Measurements from ENCODE around the gene TOGARAM2.

Gene TOGARAM2

GRCh38 chr2:29014811-29015421, 33.8 kb downstream of the TOGARAM2 start:
- H3K27ac ChIP-seq = no peak overlapping the region
- DNase-seq (ENCODE audit: low read depth, low spot score) = no peak

GRCh38 chr2:29015701-29016470, 34.8 kb downstream of the TOGARAM2 start:
- no peak overlapping the region for H3K27ac ChIP-seq
- no peak for DNase-seq (ENCODE audit: low read depth, low spot score)

- no peak for DNase-seq (ENCODE audit: low read depth, low spot score)
- no peak overlapping the region for H3K27ac ChIP-seq
These were observed 35.4 kb downstream of the TOGARAM2 start for GRCh38 chr2:29016504-29016903.

- no peak for DNase-seq (ENCODE audit: low read depth, low spot score)
- H3K27ac ChIP-seq = no peak overlapping the region
These were observed 36.8 kb downstream of the TOGARAM2 start for GRCh38 chr2:29017716-29018435.

GRCh38 chr2:29021886-29022285, 40.8 kb downstream of the TOGARAM2 start:
- H3K27ac ChIP-seq = no peak overlapping the region
- no peak for DNase-seq (ENCODE audit: low read depth, low spot score)

- no peak for DNase-seq (ENCODE audit: low read depth, low spot score)
- H3K27ac ChIP-seq = no peak overlapping the region
These were observed 41.6 kb downstream of the TOGARAM2 start for GRCh38 chr2:29022679-29023078.

- DNase-seq (ENCODE audit: low read depth, low spot score) = no peak
- no peak overlapping the region for H3K27ac ChIP-seq
These were observed 42.1 kb downstream of the TOGARAM2 start for GRCh38 chr2:29023188-29023587.

GRCh38 chr2:29024882-29025430, 43.9 kb downstream of the TOGARAM2 start:
- DNase-seq (ENCODE audit: low read depth, low spot score) = no peak
- no peak overlapping the region for H3K27ac ChIP-seq

GRCh38 chr2:29025711-29026110, 44.6 kb downstream of the TOGARAM2 start:
- no peak overlapping the region for H3K27ac ChIP-seq
- no peak for DNase-seq (ENCODE audit: low read depth, low spot score)

GRCh38 chr2:29031046-29031445, 49.9 kb downstream of the TOGARAM2 start:
- no peak overlapping the region for H3K27ac ChIP-seq
- no peak for DNase-seq (ENCODE audit: low read depth, low spot score)

GRCh38 chr2:29032189-29032588, 51.1 kb downstream of the TOGARAM2 start:
- DNase-seq (ENCODE audit: low read depth, low spot score) = no peak
- no peak overlapping the region for H3K27ac ChIP-seq

GRCh38 chr2:29033172-29033571, 52.1 kb downstream of the TOGARAM2 start:
- H3K27ac ChIP-seq = peak overlapping the region; percentile 9
- no peak for DNase-seq (ENCODE audit: low read depth, low spot score)

GRCh38 chr2:29033656-29034055, 52.6 kb downstream of the TOGARAM2 start:
- DNase-seq (ENCODE audit: low read depth, low spot score) = no peak
- H3K27ac ChIP-seq = no peak overlapping the region

- no peak overlapping the region for H3K27ac ChIP-seq
- DNase-seq (ENCODE audit: low read depth, low spot score) = no peak
These were observed 54.1 kb downstream of the TOGARAM2 start for GRCh38 chr2:29035016-29035745.

- DNase-seq (ENCODE audit: low read depth, low spot score) = no peak
- no peak overlapping the region for H3K27ac ChIP-seq
These were observed 58.8 kb downstream of the TOGARAM2 start for GRCh38 chr2:29039718-29040480.

- no peak for DNase-seq (ENCODE audit: low read depth, low spot score)
- no peak overlapping the region for H3K27ac ChIP-seq
These were observed 59.5 kb downstream of the TOGARAM2 start for GRCh38 chr2:29040552-29040951.

- no peak for DNase-seq (ENCODE audit: low read depth, low spot score)
These were observed 60.1 kb downstream of the TOGARAM2 start for GRCh38 chr2:29041161-29041660.

GRCh38 chr2:29042561-29043075, 61.5 kb downstream of the TOGARAM2 start:
- DNase-seq (ENCODE audit: low read depth, low spot score) = no peak
- no peak overlapping the region for H3K27ac ChIP-seq

More at GRCh38 chr2:29041161-29041660, 60.1 kb downstream of the TOGARAM2 start:
- no peak overlapping the region for H3K27ac ChIP-seq

- no peak overlapping the region for H3K27ac ChIP-seq
- no peak for DNase-seq (ENCODE audit: low read depth, low spot score)
These were observed 63.4 kb downstream of the TOGARAM2 start for GRCh38 chr2:29044459-29044858.
